GM19035 (cell line): ENCODE measurements around the gene MOCOS.
A peak's percentile ranks its signal among the peaks of the same experiment; 100 is the strongest.

ENCODE experiments used
- ATAC-seq: cut with Tn5 transposase; IDR thresholded peaks from one replicate; pipeline ENCODE4 v1.9.1; 2021; ENCODE audit not compliant: unreplicated experiment

Gene MOCOS

GRCh38 chr18:36262971-36263370, 75.7 kb downstream of the MOCOS start:
- ATAC-seq: no peak

DNA sequence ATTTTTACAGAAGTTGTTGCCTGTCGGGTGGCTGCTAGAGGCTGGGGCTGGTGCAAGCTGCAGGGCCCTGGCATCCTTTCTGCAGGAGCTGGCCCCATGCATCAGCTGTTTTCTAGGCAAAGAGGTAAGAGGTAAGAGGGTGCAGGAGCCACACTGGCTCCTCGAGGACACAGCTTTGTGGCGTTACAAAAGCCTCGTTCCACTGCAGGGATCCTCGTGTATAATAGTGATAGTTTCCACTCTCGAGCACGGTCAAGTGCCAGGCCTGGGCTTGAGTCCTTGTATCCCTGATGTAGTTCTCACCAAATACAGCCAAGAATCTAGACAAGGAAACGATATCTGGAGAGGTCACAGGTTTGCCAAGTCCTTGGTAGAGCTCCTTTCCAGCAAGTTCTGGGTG, 77.0 kb downstream of the MOCOS start:
- no peak for ATAC-seq

GRCh38 chr18:36265015-36265414, 77.7 kb downstream of the MOCOS start:
- ATAC-seq: no peak

GRCh38 chr18:36269157-36269556, 81.9 kb downstream of the MOCOS start:
- ATAC-seq: no peak

GRCh38 chr18:36271153-36271552, 83.9 kb downstream of the MOCOS start:
- no peak for ATAC-seq

DNA sequence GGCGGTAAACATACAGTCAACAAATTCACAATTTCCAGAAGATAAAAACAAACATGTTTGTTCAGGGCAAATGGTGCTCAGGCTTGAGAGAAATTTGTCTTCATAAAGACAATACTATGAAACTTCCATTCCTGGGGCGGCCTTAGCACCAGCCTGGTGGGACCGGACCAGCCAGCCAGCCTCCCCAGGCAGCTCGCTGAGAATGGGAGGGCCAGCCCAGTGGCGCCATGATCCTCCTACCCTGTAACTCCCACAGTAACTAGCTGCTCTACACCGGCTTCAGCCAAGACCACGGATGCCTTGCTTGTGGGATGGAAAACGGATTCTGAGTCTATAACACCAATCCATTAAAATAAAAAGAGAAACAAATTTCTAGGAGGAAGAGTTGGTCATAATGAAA, 86.0 kb downstream of the MOCOS start:
- ATAC-seq: no peak

GRCh38 chr18:36274083-36274715, 86.9 kb downstream of the MOCOS start:
- no peak for ATAC-seq

GRCh38 chr18:36275561-36275960, 88.3 kb downstream of the MOCOS start:
- ATAC-seq: no peak

GRCh38 chr18:36279001-36279400, 91.7 kb downstream of the MOCOS start:
- no peak for ATAC-seq

DNA sequence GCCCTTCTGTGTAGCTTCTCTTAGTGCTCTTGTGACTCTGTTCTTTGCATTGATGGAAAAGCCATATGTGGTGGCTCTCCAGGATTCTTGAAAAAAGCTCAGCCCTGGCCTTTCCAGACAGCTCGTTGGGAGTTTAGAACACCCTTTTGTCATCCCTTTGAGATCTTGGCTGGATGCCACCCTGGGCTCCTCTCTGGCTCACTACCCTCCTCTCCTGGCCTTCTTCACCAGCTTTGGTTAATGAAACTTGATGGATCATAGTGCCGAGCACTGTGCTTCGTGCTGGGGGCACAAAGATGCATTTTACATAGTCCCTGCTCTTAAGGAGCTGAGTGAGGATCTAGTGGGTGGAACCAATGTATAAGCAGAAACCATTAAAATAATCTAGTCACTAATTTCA, 94.6 kb downstream of the MOCOS start:
- no peak for ATAC-seq

DNA sequence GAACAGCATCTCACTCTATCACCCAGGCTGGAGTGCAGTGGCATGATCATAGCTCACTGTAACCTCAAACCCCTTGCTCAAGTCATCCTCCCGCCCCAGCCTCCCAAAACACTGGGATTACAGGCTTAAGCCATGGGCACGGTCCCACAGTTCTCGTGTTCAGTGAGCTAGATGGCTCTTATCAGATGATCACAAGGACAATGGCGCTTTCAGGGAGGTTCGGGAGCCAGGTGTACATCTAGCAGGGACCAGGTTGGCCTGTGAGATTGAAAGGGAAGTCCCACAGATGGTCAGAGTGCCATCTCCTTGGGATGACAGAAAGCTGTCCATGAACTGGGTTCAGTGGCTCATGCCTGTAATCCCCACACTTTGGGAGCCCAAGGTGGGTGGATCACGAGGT, 96.2 kb downstream of the MOCOS start:
- no peak for ATAC-seq

DNA sequence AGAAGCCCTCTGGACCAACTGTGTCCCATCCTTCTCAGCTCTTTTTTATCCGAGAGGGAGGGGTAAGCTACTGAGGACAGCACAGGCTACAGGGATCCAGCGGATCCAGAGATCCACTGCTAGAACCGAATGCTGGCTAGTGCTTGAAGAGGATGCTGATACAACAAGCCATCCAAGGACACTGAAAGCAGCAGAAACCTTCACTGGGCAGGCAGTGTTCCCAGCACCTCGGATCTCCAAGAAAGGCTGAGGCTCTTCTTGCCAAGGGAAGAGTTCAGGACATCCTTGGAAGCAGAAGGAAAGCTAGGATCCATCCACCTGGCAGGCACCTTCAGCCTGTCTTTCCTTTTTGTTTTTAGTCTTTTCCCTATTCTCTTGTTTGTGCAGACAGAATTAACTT, 97.0 kb downstream of the MOCOS start:
- no peak for ATAC-seq

DNA sequence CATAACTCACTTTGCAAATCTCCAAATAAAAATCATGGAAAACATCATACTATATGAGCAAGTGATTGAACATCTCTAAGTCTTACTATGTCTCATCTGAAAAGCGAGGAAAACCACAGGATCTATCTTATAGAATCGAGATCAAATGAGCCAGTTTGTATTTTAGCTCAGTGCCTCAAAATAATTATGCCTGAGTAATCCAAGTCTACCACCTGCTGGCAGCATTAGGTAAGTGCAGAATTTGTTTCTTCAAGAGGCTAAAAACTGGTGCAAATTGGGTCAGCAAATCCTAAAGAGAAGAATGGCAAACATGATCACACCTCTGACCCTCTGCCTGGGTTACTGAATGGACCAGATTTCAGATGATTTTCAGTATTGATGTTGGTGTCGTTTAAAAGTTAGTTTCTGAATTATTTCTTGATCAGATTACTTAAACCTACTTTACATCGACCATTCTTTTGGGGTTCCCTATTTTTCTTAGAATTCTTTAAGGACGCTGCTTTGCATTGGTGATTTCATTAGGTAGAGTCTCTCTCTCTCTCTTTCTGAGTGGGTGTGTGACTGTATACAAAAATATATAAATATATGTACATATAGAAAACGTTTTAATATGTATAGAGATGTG, 97.5 kb downstream of the MOCOS start:
- ATAC-seq: no peak

- ATAC-seq: no peak
These were observed 100.4 kb downstream of the MOCOS start for GRCh38 chr18:36287653-36288052.

DNA sequence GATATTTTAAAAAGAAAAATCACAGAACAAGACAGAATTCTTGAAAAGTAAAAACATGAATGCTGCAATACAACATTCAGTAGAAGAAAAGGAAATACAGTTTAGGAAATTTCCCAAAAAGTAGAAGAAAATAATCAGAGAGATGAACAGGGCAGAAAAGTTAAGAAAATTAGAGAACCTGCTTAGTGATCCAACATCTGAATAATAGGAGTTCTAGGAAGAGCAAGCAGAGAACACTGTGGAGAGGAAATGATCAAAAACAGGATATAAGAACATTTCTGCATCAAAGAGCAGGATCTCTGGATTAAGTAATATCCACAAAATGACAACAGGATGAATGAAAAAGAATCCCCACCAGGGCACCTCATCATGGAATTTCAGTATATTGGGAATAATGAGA, 101.4 kb downstream of the MOCOS start:
- ATAC-seq: no peak

DNA sequence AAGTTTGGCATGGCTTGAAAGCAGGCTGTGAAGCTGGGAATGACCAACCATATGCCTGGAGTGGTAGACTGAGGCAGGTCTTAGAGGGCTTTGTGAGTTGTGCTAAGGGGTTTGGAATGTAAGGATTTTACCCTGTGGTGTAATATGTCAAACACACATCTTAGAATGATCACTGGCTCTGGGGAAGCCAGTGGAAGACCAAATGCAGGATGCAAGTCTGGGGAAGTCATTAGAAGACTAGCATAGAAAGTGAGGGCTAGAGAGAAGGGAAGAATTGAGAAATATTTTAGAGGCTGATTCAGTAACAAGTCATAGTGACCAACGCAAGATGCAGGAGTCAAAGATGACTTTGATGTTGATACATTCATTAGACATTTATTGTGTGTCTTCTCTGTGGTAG, 106.7 kb downstream of the MOCOS start:
- ATAC-seq: no peak

GRCh38 chr18:36295214-36295613, 107.9 kb downstream of the MOCOS start:
- ATAC-seq: no peak

DNA sequence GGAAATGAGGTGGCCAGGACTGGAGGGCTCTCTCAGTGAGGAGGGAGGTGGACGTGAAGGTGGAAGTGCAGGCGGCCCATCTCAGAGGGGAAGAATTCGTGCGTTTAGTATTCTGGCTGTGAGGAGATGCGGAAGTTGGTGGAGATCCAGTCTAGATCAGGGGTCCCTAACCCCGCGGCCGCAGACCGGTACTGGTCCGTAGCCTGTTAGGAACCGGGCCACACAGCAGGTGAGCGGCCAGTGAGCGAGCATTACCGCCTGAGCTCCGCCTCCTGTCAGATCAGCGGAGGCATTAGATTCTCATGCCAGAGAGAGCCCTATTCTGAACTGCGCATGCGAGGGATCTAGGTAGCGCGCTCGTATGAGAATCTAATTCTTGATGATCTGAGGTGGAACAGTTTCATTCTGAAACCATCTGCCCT, 108.6 kb downstream of the MOCOS start:
- no peak for ATAC-seq

DNA sequence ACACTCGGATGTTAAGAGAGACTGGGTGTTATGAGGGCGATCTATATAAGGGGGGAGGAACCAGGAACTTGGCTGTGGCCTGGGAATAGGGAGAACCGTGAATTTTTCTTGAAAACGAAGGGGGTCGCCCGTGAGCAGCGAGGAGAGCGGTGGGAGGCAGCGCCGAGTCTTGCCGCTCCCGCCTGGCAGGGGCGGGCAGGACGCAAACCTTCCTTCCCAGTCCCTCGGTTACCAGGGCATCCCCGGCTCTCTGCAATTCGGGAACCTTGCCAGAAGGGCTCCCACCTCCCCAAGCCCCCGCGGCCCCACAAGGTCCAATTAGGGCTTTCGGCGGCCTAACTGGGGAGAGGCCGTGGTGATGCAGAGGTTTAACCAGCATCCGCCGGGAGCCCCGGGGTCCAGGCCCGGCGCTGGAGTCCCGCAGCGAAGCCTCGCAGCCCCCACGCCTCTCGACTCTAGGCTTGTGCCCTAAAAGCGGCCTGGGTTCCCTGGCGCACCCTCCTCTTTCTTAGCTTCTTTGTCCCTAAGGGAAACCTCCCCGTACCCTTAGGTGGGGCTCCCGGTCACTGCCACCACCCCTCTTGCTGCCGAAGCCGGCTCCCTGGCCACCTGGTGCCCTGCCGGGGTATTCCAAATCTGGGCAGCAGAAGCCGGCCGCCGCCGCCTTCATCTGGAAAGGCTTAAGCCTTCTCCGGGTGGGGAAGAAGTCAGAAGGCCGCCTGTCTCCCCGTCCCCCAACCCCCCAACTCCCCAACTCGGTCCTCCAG, 109.5 kb downstream of the MOCOS start:
- ATAC-seq: peak; percentile 27

DNA sequence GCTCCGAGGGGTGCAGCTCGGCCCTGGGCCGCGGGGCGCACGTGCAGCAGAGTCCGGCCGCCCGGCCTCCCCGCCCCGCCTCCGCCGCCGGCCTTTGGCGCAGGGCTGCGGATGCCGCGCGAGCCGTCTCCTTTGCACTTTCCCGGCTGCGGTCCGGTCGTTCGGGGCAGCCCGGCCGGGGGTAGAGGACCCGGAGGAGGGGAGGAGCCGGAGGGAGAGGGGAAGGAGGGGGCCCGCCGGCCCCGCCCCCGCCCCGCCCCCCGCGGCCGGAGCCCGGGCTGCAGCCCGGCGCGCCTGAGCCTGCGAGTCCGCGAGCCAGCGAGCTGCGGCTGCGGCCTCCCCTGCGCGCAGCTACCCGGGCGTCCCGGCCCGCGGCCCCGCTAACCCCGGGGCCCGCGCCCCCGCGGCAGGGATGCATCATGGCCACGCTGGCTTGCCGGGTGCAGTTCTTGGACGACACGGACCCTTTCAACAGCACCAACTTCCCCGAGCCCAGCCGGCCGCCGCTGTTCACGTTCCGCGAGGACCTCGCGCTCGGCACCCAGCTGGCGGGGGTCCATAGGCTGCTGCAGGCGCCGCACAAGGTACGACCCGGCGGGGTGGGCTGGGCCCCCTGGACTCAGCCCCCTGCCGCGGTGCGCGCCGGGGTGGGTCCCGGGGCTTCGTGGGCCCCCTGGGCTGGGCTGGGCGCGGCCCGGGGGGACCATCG, 110.3 kb downstream of the MOCOS start, which contains the start of gene FHOD3:
Gene FHOD3 (plus strand): TSS at position 297 of the 709 bp plus-strand sequence. CDS start 123 bp downstream, at position 420.
- peak; percentile 69 for ATAC-seq

GRCh38 chr18:36298126-36298741, 110.9 kb downstream of the MOCOS start:
- ATAC-seq: peak; percentile 24
